H1 (cell line): ENCODE measurements around the gene NUCB1. TPM values are rescaled to one million over a fixed set of nuclear protein-coding genes. Genes with fewer than 3 reads are reported as not detected.

Experiments
- CHD7 ChIP-seq: fragments of 300-600 bp; sonication (generic); IDR thresholded peaks from 2 replicates; pipeline ENCODE4 v1.7.1; 2012; ENCODE audit warnings: low read length, moderate library complexity, mild to moderate bottlenecking, inconsistent platforms; ENCODE audit not compliant: insufficient replicate concordance
- CREB1 ChIP-seq: IDR thresholded peaks from 2 replicates; pipeline ENCODE4 v1.6.1; 2012; ENCODE audit warnings: inconsistent platforms
- E2F6 ChIP-seq: IDR thresholded peaks from 2 replicates; pipeline ENCODE4 v1.6.1; 2012; ENCODE audit warnings: inconsistent platforms
- GTF2F1 ChIP-seq: IDR thresholded peaks from 2 replicates; pipeline ENCODE4 v1.6.1; 2012; ENCODE audit warnings: low read depth, low read length, improper control_type of control experiment, borderline replicate concordance
- HDAC2 ChIP-seq, 2 experiments: fragments of 300-600 bp in 1 of 2; sonication (generic) in 1 of 2; IDR thresholded peaks; 2 replicates each; pipeline ENCODE4 v1.6.1; 2011 to 2012; ENCODE audit warnings: low read depth in 2 of 2, low read length in 2 of 2, mild to moderate bottlenecking in 2 of 2, moderate library complexity in 2 of 2, borderline replicate concordance in 1 of 2, inconsistent platforms in 1 of 2
- JUND ChIP-seq: IDR thresholded peaks from 2 replicates; pipeline ENCODE4 v1.6.1; 2011; ENCODE audit warnings: mild to moderate bottlenecking, improper control_type of control experiment, low read length
- SIRT6 ChIP-seq: IDR thresholded peaks from one replicate; pipeline ENCODE4 v1.7.1; 2012; ENCODE audit warnings: low read length, inconsistent platforms
- SRF ChIP-seq: IDR thresholded peaks from 2 replicates; pipeline ENCODE4 v1.6.1; 2011; ENCODE audit warnings: mild to moderate bottlenecking, low read depth, low read length, moderate library complexity
- ZNF274 ChIP-seq: IDR thresholded peaks from 2 replicates; pipeline ENCODE4 v1.7.0; 2012; ENCODE audit warnings: low read length, borderline replicate concordance; ENCODE audit errors: extremely low read depth
- polyA plus RNA-seq, 7 experiments: library from polyadenylated mRNA; depleted of rRNA in 3 of 7; stranded (reverse) in 5 of 7; unstranded in 2 of 7; fragments of >200 nt in 5 of 7; fragments of 200-250 nt in 2 of 7; gene quantifications; 1 replicate in 5 of 7; 2 replicates in 1 of 7; 4 replicates in 1 of 7; pipeline versions ENCODE4 v1.2.1 to v1.2.3, GENCODE V29; 2011 to 2013; ENCODE audit warnings: missing spikeins in 2 of 7, mixed read lengths in 2 of 7
- total RNA-seq: library from RNA; stranded (reverse); fragmentation: NEBNext Ultra II Directional; extraction: Animal tissue kit (Norgen Biotek cat#: 25700); gene quantifications from 2 replicates; pipeline ENCODE4 v1.2.1, GENCODE V29; 2021

The NUCB1 gene
- total and polyA plus RNA-seq, 2 of the 8 experiments (the other 6 are each of a cell fraction or from before 2014, with no cell fraction given) = 111 to 121 TPM

GRCh38 chr19:48963371-48964204 is 63.5 kb downstream of the NUCB1 start (continued):
- peak; percentile 62; the same call in 1 of the 2 replicates for TF ChIP-seq E2F6
- TF ChIP-seq ZNF274 = no peak
- no peak for TF ChIP-seq SRF
- no peak for TF ChIP-seq CHD7
- TF ChIP-seq HDAC2 (IDR thresholded peaks at IDR 0.05; ENCODE audit: borderline replicate concordance in 1 of 2, low read depth in 2 of 2, low read length in 2 of 2) = no peak
- no peak for TF ChIP-seq SIRT6
- 0 out of 2 replicates have a peak, but pooled peaks have one; percentile 47 for TF ChIP-seq GTF2F1
- TF ChIP-seq JUND = peak; percentile 96
- peak; percentile 34 for TF ChIP-seq CREB1
